ENCODE results near the gene WDR86. TPM values are rescaled to one million over a fixed set of nuclear protein-coding genes. Genes with fewer than 3 reads are reported as not detected.

WDR86 gene
- 10 to 100 TPM in 3 of 4 donors, 1 to 10 TPM in 1; 8.3 to 51.2 (median 15.6) TPM for total RNA-seq

GRCh38 chr7:151409667-151410404 lies at the start of gene WDR86:
WDR86 (minus strand) TSS chr7:151410038; CDS start chr7:151409589, 449 bp downstream.
- TF ChIP-seq, protein P1, sequence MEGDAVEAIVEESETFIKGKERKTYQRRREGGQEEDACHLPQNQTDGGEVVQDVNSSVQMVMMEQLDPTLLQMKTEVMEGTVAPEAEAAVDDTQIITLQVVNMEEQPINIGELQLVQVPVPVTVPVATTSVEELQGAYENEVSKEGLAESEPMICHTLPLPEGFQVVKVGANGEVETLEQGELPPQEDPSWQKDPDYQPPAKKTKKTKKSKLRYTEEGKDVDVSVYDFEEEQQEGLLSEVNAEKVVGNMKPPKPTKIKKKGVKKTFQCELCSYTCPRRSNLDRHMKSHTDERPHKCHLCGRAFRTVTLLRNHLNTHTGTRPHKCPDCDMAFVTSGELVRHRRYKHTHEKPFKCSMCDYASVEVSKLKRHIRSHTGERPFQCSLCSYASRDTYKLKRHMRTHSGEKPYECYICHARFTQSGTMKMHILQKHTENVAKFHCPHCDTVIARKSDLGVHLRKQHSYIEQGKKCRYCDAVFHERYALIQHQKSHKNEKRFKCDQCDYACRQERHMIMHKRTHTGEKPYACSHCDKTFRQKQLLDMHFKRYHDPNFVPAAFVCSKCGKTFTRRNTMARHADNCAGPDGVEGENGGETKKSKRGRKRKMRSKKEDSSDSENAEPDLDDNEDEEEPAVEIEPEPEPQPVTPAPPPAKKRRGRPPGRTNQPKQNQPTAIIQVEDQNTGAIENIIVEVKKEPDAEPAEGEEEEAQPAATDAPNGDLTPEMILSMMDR (IDR thresholded peaks at IDR 0.05; ENCODE audit: low read depth): no peak

- TF ChIP-seq, protein P1 (IDR thresholded peaks at IDR 0.05; ENCODE audit: low read depth): no peak
Measured at GRCh38 chr7:151457534-151457933, 47.7 kb upstream of the WDR86 start.

DNA sequence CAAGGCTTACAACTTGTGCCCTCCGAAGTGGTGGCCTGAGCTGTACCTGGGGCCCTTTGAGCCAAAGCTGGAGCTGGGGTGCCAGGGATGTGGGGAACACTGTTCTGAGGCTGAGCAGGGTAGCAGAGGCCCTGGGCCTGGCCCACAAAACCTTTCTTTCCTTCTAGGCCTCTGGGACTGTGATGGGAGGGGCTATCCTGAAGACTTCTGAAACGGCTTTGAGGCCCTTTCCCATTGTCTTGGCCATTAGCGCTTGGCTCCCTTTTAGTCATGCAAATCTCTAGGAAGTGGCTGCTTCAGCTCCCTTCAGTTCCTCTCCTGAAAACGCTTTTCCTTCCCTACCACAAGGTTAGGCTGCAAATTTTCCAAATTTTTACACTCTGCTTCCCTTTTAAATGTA lies 46.9 kb upstream of the WDR86 start:
- TF ChIP-seq, protein P1 (IDR thresholded peaks at IDR 0.05; ENCODE audit: low read depth): no peak

DNA sequence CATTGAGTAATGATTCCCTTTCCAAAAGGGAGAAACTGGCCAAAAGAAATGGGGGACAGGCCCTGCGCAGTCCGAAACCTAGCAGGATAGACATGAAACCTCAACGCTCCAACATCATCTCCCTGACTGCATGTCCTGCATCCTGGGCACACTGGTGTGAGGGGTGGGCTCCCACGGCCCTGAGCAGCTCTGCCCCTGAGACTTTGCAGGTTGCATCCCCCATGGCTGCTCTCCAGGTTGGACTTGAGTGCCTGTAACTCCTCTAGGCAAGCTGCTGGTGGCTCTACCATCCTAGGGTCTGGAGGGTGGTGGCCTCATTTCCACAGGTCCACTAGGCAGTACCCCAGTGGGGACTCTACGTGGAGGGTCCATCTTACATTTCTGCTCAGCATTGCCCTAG lies 46.4 kb upstream of the WDR86 start:
- TF ChIP-seq, protein P1 (IDR thresholded peaks at IDR 0.05; ENCODE audit: low read depth): no peak

DNA sequence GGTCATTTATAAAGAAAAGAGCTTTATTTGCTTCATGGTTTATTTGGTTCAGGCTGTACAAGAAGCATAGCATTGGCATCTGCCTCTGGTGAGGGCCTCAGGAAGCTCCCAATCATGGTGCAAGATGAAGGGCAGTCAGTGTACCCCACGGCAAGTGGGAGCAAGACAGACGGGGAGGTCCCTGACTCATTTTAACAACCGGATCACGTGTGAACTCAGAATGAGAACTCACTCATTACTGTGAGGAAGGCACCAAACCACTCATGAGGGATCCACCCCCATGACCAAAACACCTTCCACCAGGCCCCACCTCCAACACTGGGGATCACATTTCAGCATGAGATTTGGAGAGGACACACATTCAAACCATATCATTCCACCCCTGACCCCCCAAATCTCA lies 45.9 kb upstream of the WDR86 start:
- TF ChIP-seq, protein P1 (IDR thresholded peaks at IDR 0.05; ENCODE audit: low read depth): no peak

DNA sequence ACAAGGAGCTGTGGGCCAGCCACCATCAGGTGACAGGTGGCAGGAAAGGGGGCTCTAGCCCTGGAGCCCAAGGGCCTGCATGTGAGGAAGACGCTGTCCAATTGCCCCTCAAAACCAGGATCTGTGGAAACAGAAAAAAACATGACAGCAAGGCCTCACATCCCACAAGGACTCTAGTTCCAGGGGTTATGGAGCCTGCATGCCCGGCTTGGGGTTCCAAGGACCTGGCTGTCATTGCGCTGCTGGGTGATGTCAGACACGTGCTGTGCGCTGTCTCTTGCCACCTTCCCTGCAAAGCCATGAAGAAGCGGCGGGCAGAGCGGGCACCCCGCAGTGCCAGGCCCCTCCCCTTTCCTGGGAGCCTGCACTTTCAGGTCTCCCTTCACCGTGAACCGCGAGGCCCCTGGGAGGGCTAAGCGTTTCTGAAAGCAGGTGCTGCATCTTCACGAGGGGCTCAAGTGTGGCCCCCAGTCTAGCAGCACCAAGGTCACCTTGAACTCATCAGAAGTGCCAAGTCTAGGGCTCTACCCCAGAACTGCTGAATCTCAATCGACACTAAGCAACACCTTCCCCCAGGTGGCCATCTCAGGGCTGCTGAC lies 45.2 kb upstream of the WDR86 start:
- TF ChIP-seq, protein P1 (IDR thresholded peaks at IDR 0.05; ENCODE audit: low read depth): no peak

- TF ChIP-seq, protein P1 (IDR thresholded peaks at IDR 0.05; ENCODE audit: low read depth): no peak
Measured at GRCh38 chr7:151454305-151454704, 44.5 kb upstream of the WDR86 start.

Data from subcutaneous adipose tissue (tissue), 4 donors.